ENCODE results near the gene ASB14. TPM values are rescaled to one million over a fixed set of nuclear protein-coding genes. Genes with fewer than 3 reads are reported as not detected.

Gene ASB14
- total RNA-seq, 1 donor from 2014 or later: 0.24 TPM

DNA sequence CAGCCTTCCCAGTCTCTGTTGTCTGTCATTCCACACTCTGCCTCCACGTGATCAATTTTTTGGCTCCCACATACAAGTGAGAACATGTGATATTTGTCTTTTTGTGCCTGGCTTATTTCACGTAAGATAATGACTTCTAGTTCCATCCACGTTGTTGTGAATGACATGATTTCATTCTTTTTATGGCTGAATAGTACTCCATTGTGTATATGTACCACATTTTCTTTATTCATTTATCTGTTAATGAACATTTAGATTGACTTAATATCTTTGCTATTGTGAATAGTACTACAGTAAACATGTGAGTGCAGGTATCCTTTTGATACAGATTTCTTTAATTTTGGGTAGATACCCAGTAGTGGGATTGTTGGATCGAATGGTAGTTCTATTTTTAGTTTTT lies 31.4 kb downstream of the ASB14 start:
- DNase-seq (ENCODE audit: low spot score): no peak

- no peak for DNase-seq (ENCODE audit: low spot score)
Measured at GRCh38 chr3:57257678-57258077, 34.8 kb downstream of the ASB14 start.

- DNase-seq (ENCODE audit: low spot score): no peak
Measured at GRCh38 chr3:57256844-57257243, 35.6 kb downstream of the ASB14 start.

DNA sequence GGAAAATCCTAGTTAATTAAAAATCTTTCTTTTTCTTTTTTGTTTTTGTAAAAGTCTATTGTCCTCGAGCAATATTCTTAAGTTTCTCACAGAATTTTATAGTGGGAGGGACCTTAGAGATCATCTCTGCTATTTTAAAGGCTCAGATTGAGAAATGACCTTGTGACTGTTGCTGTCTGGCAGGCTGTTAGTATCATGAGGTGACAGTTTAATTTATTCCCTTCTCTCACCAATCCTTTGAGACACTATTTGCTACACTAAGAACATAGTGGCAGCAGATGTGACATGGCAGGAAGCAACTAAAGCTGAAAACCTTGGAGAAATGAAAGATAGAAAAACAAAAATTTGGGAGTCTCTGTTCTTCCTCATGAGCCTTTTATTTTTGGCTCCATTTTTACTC lies 40.1 kb downstream of the ASB14 start:
- DNase-seq (ENCODE audit: low spot score): no peak

DNA sequence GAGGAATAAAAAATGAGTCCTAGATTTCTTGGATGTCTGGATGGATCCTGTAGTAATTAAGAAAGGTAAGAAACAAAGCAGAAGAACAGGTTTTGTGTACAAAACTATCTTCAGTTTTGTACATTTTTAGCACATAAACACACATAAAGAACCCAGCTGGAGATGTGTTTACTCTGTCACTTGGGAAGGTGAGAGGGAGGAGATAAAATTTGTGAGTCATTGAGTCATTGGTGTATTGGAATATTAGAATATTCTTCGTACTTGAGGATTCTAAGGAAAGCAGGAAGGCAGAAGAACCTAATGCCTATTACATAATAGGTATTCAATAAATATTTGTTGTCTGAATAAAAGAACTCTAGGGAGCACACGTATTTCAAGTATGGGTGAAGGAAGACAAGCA lies 47.5 kb downstream of the ASB14 start:
- DNase-seq (ENCODE audit: low spot score): no peak

DNA sequence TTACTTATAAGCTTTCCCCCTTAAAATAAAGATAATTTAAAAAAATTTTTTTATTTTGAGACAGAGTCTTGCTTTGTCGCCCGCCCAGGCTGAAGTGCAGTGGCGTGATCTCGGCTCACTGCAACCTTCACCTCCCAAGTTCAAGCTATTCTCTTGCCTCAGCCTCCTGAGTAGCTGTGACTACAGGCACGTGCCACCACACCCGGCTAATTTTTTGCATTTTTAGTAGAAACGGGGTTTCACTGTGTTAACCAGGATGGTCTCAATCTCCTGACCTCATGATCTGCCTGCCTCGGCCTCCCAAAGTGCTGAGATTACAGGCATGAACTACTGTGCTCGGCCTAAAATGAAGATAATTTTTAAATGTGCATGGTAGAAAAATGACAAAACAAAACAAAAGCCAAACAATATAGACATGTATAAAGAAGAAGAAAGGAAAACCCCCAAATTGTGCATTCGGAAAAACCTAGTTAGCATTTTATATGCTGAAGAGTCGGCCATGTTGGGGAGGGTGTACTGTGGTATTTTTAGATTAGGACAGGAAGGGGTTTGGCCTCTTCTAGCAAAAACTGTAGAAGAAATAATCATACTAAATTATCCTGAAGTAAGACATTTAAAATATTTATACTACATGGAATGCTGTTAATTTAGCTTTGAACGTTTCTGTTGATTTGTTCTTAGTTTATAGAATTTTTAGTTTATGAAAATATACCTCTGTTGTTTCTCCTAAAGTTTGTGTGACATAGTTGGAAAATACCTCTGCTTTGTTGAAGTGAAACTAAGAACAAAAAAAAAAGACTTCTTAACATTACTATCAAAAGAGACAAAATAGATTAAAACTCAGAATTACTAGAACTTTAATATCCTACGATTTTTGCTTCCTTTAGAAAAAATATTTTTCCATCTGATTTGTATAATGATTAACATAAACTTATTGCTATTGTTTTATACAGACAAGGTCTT lies 57.6 kb downstream of the ASB14 start:
- DNase-seq (ENCODE audit: low spot score): no peak

DNA sequence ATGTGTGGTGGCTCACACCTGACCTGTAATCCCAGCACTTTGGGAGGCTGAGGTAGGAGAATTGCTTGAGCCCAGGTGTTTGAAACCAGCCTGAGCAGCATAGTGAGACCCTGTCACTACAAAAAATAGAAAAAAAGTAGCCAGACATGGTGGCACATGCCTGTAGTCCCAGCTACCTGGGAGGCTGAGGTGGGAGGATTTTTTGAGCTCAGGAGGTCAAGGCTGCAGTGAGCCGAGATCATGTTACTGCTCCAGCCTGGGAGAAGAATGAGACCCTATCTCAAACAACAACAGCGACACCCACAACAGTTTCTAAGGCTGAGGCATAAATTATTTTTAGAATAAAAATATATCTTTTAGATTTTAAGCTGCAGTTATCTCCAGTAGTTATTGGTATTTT lies 58.7 kb downstream of the ASB14 start:
- no peak for DNase-seq (ENCODE audit: low spot score)

DNA sequence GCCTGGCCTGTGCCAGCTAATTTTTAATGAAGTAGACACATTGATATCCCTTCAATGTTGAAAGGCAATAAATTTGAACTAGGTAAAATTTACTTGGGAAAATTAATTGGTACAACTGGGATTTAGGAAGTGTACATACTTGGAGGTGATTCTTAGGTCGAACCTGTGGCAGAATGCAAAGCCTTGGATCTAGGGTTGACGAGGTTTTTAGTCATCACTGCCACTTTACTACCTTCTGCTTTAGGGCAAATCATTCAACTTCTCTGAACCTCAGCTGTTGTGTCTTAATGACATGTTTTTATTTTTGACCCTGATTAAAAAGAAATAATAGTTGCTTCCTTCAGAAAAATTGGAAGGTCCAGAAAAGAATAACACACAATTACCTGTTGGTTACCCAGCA lies 62.5 kb downstream of the ASB14 start:
- DNase-seq (ENCODE audit: low spot score): no peak

DNA sequence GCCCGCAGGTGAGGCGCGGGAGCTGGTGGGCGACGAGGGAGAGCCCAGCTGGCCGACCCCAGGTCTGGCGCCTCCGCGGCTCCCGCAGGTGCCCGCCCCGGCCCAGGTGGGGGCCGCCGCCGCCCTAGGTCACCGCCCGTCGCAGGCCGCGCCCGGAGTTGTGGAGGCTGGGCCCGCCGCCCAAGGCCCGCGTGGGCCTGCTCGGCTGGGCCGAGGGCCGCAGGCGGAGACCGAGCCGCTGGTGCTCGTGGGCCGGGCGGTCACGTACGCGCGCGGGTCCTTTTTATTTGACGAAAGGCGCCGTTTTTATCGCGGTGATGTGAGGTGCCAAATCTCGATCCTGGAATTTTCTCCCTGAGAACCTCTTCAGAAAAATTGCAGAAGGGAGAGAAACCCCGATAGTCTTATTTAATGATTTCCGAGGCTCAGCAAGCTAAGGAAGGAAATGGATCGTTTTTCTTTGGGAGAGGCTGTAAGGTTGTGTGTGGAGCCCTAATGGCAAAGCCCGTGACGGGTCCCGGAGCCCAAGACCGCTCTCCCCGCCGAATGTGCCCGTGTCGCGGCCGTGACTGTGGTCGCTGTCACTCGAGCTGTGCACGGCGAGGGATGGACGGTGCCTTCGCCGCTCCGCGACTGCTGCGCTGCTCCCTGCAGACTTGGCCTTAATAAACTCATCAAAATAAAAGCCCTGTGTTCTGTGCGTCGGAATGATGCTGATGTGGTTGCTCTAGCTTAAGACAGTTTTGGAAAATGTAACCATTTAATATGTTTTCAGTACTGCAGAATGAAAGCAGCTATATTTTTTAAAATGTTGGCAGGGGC lies 64.3 kb downstream of the ASB14 start:
- DNase-seq (ENCODE audit: low spot score): peak; percentile 81

GRCh38 chr3:57227204-57227929 lies 65.1 kb downstream of the ASB14 start, which contains the start of gene APPL1:
Gene APPL1, plus strand, starts transcription at chr3:57227729. Its CDS starts 155 bp downstream, at chr3:57227884.
- peak; percentile 97 for DNase-seq (ENCODE audit: low spot score)

GRCh38 chr3:57226176-57226575 lies 66.3 kb downstream of the ASB14 start:
- DNase-seq (ENCODE audit: low spot score): no peak

DNA sequence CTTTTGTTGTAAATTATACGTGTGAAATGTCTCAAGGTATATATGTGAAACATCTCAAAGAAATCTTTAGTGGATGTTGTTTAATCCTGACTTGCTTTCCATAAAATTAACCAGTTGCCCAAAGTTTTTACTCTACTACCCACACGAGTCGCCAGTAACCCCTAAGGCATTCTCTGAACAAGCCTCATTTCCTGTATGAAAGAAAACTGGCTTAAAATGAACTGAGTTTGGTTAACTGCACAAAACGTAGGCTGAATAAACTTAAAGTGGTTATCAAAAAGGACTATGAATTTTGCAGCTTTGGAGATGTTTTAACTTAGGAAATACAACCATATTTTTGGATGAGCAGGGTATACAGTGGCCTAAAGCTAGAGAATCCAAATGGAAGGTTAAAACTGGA lies 67.6 kb downstream of the ASB14 start:
- DNase-seq (ENCODE audit: low spot score): no peak

DNA sequence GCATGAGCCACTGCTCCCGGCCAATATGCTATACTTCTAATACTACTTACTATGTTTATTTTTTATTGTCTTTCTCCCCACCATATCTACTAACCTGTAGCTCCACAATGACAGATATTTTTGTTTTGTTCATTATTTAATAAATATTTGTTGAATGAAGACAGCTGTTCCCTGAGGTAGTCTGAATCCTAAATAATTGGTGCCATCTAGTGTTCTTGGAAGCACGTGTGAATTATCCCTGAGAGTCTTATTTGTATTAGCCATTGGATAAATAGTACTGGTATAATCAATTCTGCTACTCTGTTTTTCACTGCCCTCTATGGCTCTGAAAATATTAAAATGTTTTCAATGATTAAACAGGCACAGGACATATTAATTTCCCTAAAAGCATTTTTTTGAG lies 70.6 kb downstream of the ASB14 start:
- peak; percentile 38 for DNase-seq (ENCODE audit: low spot score)

Other genes with a start within 250 kb of the ASB14 start
- gene SPATA12, start 232.0 kb downstream of the ASB14 start, total RNA-seq (ENCODE audit: insufficient read depth, low replicate concordance): 1.9 TPM
- gene IL17RD, start 127.3 kb downstream of the ASB14 start, total RNA-seq (ENCODE audit: insufficient read depth, low replicate concordance): 5.8 TPM
- gene HESX1, start 92.7 kb downstream of the ASB14 start, total RNA-seq (ENCODE audit: insufficient read depth, low replicate concordance): not detected
- gene APPL1, start 65.0 kb downstream of the ASB14 start, total RNA-seq (ENCODE audit: insufficient read depth, low replicate concordance): 60.4 TPM